SIG-M5 treated with dmso at 0.1 percent for 504 hours (cell line): Measurements from ENCODE around the gene LRRC43.
A peak's percentile ranks its signal among the peaks of the same experiment; 100 is the strongest.

Experiments
- DNase-seq: peaks from one replicate; lab custom pipeline; 2025; ENCODE audit not compliant: unreplicated experiment; lab: John Stamatoyannopoulos, UW

LRRC43 gene

GRCh38 chr12:122215771-122216170 lies 32.8 kb downstream of the LRRC43 start:
- DNase-seq, result no peak

- no peak for DNase-seq
Observed at GRCh38 chr12:122216445-122216844, 33.5 kb downstream of the LRRC43 start.

GRCh38 chr12:122225683-122226365 lies 42.9 kb downstream of the LRRC43 start, which contains the start of gene DIABLO:
Gene DIABLO (minus strand): TSS chr12:122226052. CDS start chr12:122226014, 38 bp downstream.
- peak; percentile 99 for DNase-seq

- DNase-seq, result no peak
Observed at GRCh38 chr12:122226366-122227125, 43.6 kb downstream of the LRRC43 start.

- DNase-seq, result no peak
Observed at GRCh38 chr12:122227341-122227740, 44.4 kb downstream of the LRRC43 start.

- no peak for DNase-seq
Observed at GRCh38 chr12:122228092-122228491, 45.2 kb downstream of the LRRC43 start.

GRCh38 chr12:122230798-122231197 lies 47.9 kb downstream of the LRRC43 start:
- no peak for DNase-seq

- no peak for DNase-seq
Observed at GRCh38 chr12:122232691-122233090, 49.8 kb downstream of the LRRC43 start.

GRCh38 chr12:122235741-122236140 lies 52.8 kb downstream of the LRRC43 start:
- peak; percentile 73 for DNase-seq

GRCh38 chr12:122238861-122239260 lies 55.9 kb downstream of the LRRC43 start:
- no peak for DNase-seq

- DNase-seq, result no peak
Observed at GRCh38 chr12:122243965-122244364, 61.0 kb downstream of the LRRC43 start.

GRCh38 chr12:122244565-122245371 lies 61.8 kb downstream of the LRRC43 start:
- no peak for DNase-seq

GRCh38 chr12:122245553-122245952 lies 62.6 kb downstream of the LRRC43 start:
- DNase-seq, result no peak

- DNase-seq, result no peak
Observed at GRCh38 chr12:122250047-122250446, 67.1 kb downstream of the LRRC43 start.

GRCh38 chr12:122250536-122250935 lies 67.6 kb downstream of the LRRC43 start:
- DNase-seq, result no peak
